Gastroesophageal sphincter (tissue), 3 donors: ENCODE results near the gene LBHD1.

ENCODE experiments used
- CTCF ChIP-seq, 4 experiments: fragments of 200-600 bp in 2 of 4; fragments of 450-650 bp in 2 of 4; sonication (generic) in 1 of 4; IDR thresholded peaks; one replicate each; pipeline ENCODE4 v1.5.1; 2017 to 2019; ENCODE audit warnings: antibody characterized with exemption in 4 of 4, mild to moderate bottlenecking in 2 of 4, moderate library complexity in 2 of 4
- POLR2A ChIP-seq, 2 donors: fragments of 450-650 bp; IDR thresholded peaks; one replicate each; pipeline ENCODE4 v1.6.1; 2017; ENCODE audit warnings: antibody characterized with exemption in 2 of 2, mild to moderate bottlenecking in 2 of 2, moderate library complexity in 1 of 2

- no peak for TF ChIP-seq POLR2A (IDR thresholded peaks at IDR 0.05)
- TF ChIP-seq CTCF (IDR thresholded peaks at IDR 0.05) = no peak
Measured at GRCh38 chr11:62615521-62615920, 56.5 kb downstream of the LBHD1 start.
